Natural killer cell (primary cell): ENCODE results near the gene TRAPPC2L. TPM values are rescaled to one million over a fixed set of nuclear protein-coding genes. Genes with fewer than 3 reads are reported as not detected.

Source experiments
- ATAC-seq, 3 donors: fragments of 150-1000 bp in 2 of 3; fragments of 200-7000 bp in 1 of 3; cut with Tn5 transposase; 1 replicate in 1 of 3; 2 replicates in 2 of 3; pipeline ENCODE4 v1.10.0; 2021; ENCODE audit warnings: mild to moderate bottlenecking in 2 of 3, moderate library complexity in 2 of 3
- DNase-seq, 2 donors: peaks; one replicate each; pipeline versions ENCODE4 v3.0.0 to v3.0.0-alpha.2; 2013 to 2021; ENCODE audit warnings: mixed read lengths in 1 of 2
- H3K27ac ChIP-seq: one replicate; pipeline ENCODE4 v1.5.1; 2013; ENCODE audit warnings: mild to moderate bottlenecking, low read length
- H3K27me3 ChIP-seq: one replicate; pipeline ENCODE4 v1.6.1; 2013; ENCODE audit warnings: low read length; ENCODE audit not compliant: control insufficient read depth, insufficient read depth
- H3K36me3 ChIP-seq: one replicate; pipeline ENCODE4 v1.6.1; 2013; ENCODE audit warnings: low read length; ENCODE audit not compliant: control insufficient read depth, insufficient read depth
- H3K4me1 ChIP-seq: one replicate; pipeline ENCODE4 v1.6.1; 2013; ENCODE audit warnings: low read length; ENCODE audit not compliant: control insufficient read depth, insufficient read depth
- H3K4me3 ChIP-seq: one replicate; pipeline ENCODE4 v1.5.1; 2013; ENCODE audit warnings: low read length
- H3K9me3 ChIP-seq: one replicate; pipeline ENCODE4 v1.6.1; 2013; ENCODE audit warnings: low read length; ENCODE audit not compliant: control insufficient read depth, insufficient read depth
- H3K27ac Mint-ChIP-seq, 2 donors: one replicate each; pipeline ENCODE4 v1.8.0; 2022; ENCODE audit warnings: mild to moderate bottlenecking in 2 of 2, mixed read lengths in 2 of 2, moderate library complexity in 1 of 2
- H3K27me3 Mint-ChIP-seq, 2 donors: one replicate each; pipeline ENCODE4 v1.8.0; 2022; ENCODE audit warnings: low read depth in 2 of 2, mixed read lengths in 2 of 2
- H3K36me3 Mint-ChIP-seq: one replicate; pipeline ENCODE4 v1.8.0; 2022; ENCODE audit warnings: mixed read lengths
- H3K4me1 Mint-ChIP-seq, 2 donors: one replicate each; pipeline ENCODE4 v1.8.0; 2022; ENCODE audit warnings: mixed read lengths in 2 of 2
- H3K4me3 Mint-ChIP-seq: one replicate; pipeline ENCODE4 v1.8.0; 2022; ENCODE audit warnings: mild to moderate bottlenecking, moderate library complexity, mixed read lengths
- H3K9me3 Mint-ChIP-seq, 2 donors: one replicate each; pipeline ENCODE4 v1.8.0; 2022; ENCODE audit warnings: mixed read lengths in 2 of 2
- CTCF ChIP-seq: fragments of 200-600 bp; IDR thresholded peaks from one replicate; pipeline ENCODE4 v1.8.0; 2022; ENCODE audit warnings: antibody characterized with exemption
- WGBS: methylation state at CpG from one replicate; pipeline ENCODE4 v1.1.7; 2013; ENCODE audit warnings: missing lambda C conversion rate; ENCODE audit not compliant: insufficient coverage; 5-methylcytosine and 5-hydroxymethylcytosine counted together
- intact Hi-C: fragments of 100-400 bp; cut with micrococcal nuclease; formaldehyde crosslinking; loops from one replicate; pipeline ENCODE4 v1.14.2; 2022
- total RNA-seq, 4 donors: library from RNA; stranded (reverse); fragments of 120-200 nt in 1 of 4; gene quantifications; one replicate each; pipeline versions ENCODE4 v1.2.3 to v1.2.4, GENCODE V29; 2013 to 2022

TRAPPC2L gene
- total RNA-seq, 3 donors from 2014 or later (not counting 1 experiment from before 2014, with no cell fraction given) = 31.9 to 39.0 (median 36.2) TPM

- H3K27me3 Mint-ChIP-seq = no peaks in the 10 kb centered on the region
Observed at GRCh38 chr16:88862968-88863367, 6.0 kb downstream of the TRAPPC2L start.

DNA sequence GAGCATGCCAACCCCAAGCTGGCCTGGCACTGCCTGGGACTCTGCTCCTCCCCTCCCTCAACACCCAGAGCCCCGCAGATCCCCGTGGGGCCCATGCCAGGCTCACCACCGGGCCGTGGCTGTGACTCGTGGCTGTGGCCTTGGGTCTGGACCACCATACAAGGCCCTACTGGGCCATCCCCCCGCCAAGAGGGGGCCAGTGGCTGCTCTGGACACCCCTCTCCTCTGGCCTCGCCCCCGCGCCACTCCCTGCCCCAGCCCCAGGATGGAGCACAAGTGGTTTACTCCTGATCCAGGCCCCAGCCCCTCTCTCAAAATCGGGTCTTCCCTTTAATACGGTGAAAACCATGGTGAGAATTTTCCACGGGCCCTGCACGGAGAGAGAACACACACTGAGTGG is 6.5 kb downstream of the TRAPPC2L start:
- Mint-ChIP-seq H3K4me3 (no peak overlapping the region), H3K36me3 (no peaks in the 10 kb centered on the region), H3K27me3 (no peaks in the 10 kb centered on the region), H3K9me3 (no peaks in the 10 kb centered on the region), H3K27ac (no peak overlapping the region), H3K4me1 (peaks cover 0 to 3% of the 10 kb centered on the region in 2 donors)
- intact Hi-C loops = no loop called here
- ATAC-seq = no peak
- H3K27me3 ChIP-seq = no peaks in the 10 kb centered on the region
- no peaks in the 10 kb centered on the region for H3K4me1 ChIP-seq
- no peak for DNase-seq
- 88% methylated on average over 13 of the region's 13 CpGs for WGBS
- TF ChIP-seq CTCF = no peak
- no peak overlapping the region for H3K27ac ChIP-seq
- H3K9me3 ChIP-seq = no peaks in the 10 kb centered on the region
- no peak overlapping the region for H3K4me3 ChIP-seq
- peaks cover 22% of the 10 kb centered on the region for H3K36me3 ChIP-seq

More at GRCh38 chr16:88862968-88863367, 6.0 kb downstream of the TRAPPC2L start:
- Histone ChIP-seq H3K4me1 (peaks cover 4% of the 10 kb centered on the region), H3K9me3 (no peaks in the 10 kb centered on the region), H3K4me3 (no peak overlapping the region), H3K27ac (no peak overlapping the region), H3K36me3 (peaks cover 22% of the 10 kb centered on the region), H3K27me3 (no peaks in the 10 kb centered on the region)
- DNase-seq (no peak), ATAC-seq (no peak)
- H3K4me1 Mint-ChIP-seq = peaks cover 3 to 7% of the 10 kb centered on the region in 2 donors
- H3K9me3 Mint-ChIP-seq = no peaks in the 10 kb centered on the region
- intact Hi-C loops = no loop called here
- no peak for TF ChIP-seq CTCF
- no peak overlapping the region for H3K27ac Mint-ChIP-seq
- WGBS = 95% methylated on average over 25 of the region's 25 CpGs
- no peaks in the 10 kb centered on the region for H3K36me3 Mint-ChIP-seq
- no peak overlapping the region for H3K4me3 Mint-ChIP-seq

- Histone ChIP-seq H3K4me1 (no peaks in the 10 kb centered on the region), H3K9me3 (no peaks in the 10 kb centered on the region), H3K36me3 (peaks cover 22% of the 10 kb centered on the region), H3K27me3 (no peaks in the 10 kb centered on the region), H3K4me3 (no peak overlapping the region), H3K27ac (no peak overlapping the region)
- H3K27ac Mint-ChIP-seq = no peak overlapping the region
- no peaks in the 10 kb centered on the region for H3K4me1 Mint-ChIP-seq
- no peaks in the 10 kb centered on the region for H3K27me3 Mint-ChIP-seq
- intact Hi-C loops = no loop called here
- 89% methylated on average over 15 of the region's 15 CpGs for WGBS
- no peaks in the 10 kb centered on the region for H3K36me3 Mint-ChIP-seq
- ATAC-seq (no peak), DNase-seq (no peak)
- H3K4me3 Mint-ChIP-seq = no peak overlapping the region
- no peaks in the 10 kb centered on the region for H3K9me3 Mint-ChIP-seq
- no peak for TF ChIP-seq CTCF
Observed at GRCh38 chr16:88864099-88864498, 7.2 kb downstream of the TRAPPC2L start.

GRCh38 chr16:88864521-88864920 is 7.6 kb downstream of the TRAPPC2L start:
- DNase-seq (no peak), ATAC-seq (no peak)
- WGBS = 91% methylated on average over 18 of the region's 18 CpGs
- H3K4me1 Mint-ChIP-seq = no peaks in the 10 kb centered on the region
- no peak overlapping the region for H3K4me3 ChIP-seq
- no peak overlapping the region for H3K4me3 Mint-ChIP-seq
- no peaks in the 10 kb centered on the region for H3K36me3 Mint-ChIP-seq
- intact Hi-C loops = no loop called here
- no peaks in the 10 kb centered on the region for H3K4me1 ChIP-seq
- no peaks in the 10 kb centered on the region for H3K27me3 ChIP-seq
- no peaks in the 10 kb centered on the region for H3K9me3 ChIP-seq
- H3K27me3 Mint-ChIP-seq = no peaks in the 10 kb centered on the region
- no peaks in the 10 kb centered on the region for H3K9me3 Mint-ChIP-seq
- TF ChIP-seq CTCF = no peak
- H3K27ac Mint-ChIP-seq = no peak overlapping the region
- no peak overlapping the region for H3K27ac ChIP-seq
- H3K36me3 ChIP-seq = peaks cover 19% of the 10 kb centered on the region
